GM23338 (cell line): ENCODE results near the gene SPINDOC. TPM values are rescaled to one million over a fixed set of nuclear protein-coding genes. Genes with fewer than 3 reads are reported as not detected.

Source experiments
- ATAC-seq: fragments of 200-7000 bp; cut with Tn5 transposase; 3 replicates; pipeline ENCODE4 v1.9.1; 2020
- DNase-seq: peaks from one replicate; pipeline ENCODE4 v3.0.0-alpha.2; 2015; ENCODE audit warnings: low spot score
- H2AFZ ChIP-seq: fragments of 200-600 bp; sonication (generic); 2 replicates; pipeline ENCODE4 v1.8.0; 2016; ENCODE audit warnings: antibody characterized with exemption, mild to moderate bottlenecking, moderate library complexity
- H3F3A ChIP-seq: fragments of 200-600 bp; sonication (generic); replicated peaks from 2 replicates; pipeline ENCODE4 v1.8.0; 2017; ENCODE audit warnings: antibody characterized with exemption, mixed run types, low read depth
- H3K27ac ChIP-seq: fragments of 200-600 bp; sonication (generic); 2 replicates; pipeline ENCODE4 v1.6.1; 2016; ENCODE audit warnings: low read depth
- H3K27me3 ChIP-seq: fragments of 200-600 bp; sonication (generic); 2 replicates; pipeline ENCODE4 v1.8.0; 2016; ENCODE audit warnings: mild to moderate bottlenecking, mixed run types, moderate library complexity; ENCODE audit not compliant: insufficient read depth
- H3K36me3 ChIP-seq: fragments of 200-600 bp; sonication (generic); 2 replicates; pipeline ENCODE4 v1.8.0; 2016; ENCODE audit warnings: mild to moderate bottlenecking; ENCODE audit not compliant: insufficient read depth
- H3K4me1 ChIP-seq: fragments of 200-600 bp; sonication (generic); 2 replicates; pipeline ENCODE4 v1.8.0; 2016; ENCODE audit warnings: mild to moderate bottlenecking, moderate library complexity; ENCODE audit not compliant: insufficient read depth
- H3K4me2 ChIP-seq: fragments of 200-600 bp; sonication (generic); 2 replicates; pipeline ENCODE4 v1.7.1; 2017; ENCODE audit warnings: mixed run types
- H3K4me3 ChIP-seq: fragments of 200-600 bp; sonication (generic); 2 replicates; pipeline ENCODE4 v1.6.1; 2016; ENCODE audit warnings: mixed run types
- H3K79me2 ChIP-seq: fragments of 200-600 bp; sonication (generic); replicated peaks from 2 replicates; pipeline ENCODE4 v1.8.0; 2017; ENCODE audit warnings: mild to moderate bottlenecking; ENCODE audit not compliant: insufficient read depth
- H3K9me2 ChIP-seq: fragments of 200-600 bp; sonication (generic); 2 replicates; pipeline ENCODE4 v1.8.0; 2017; ENCODE audit not compliant: insufficient read depth
- H4K20me1 ChIP-seq: fragments of 200-600 bp; sonication (generic); replicated peaks from 2 replicates; pipeline ENCODE4 v1.8.0; 2017; ENCODE audit warnings: mild to moderate bottlenecking; ENCODE audit not compliant: insufficient read depth
- H3K27ac Mint-ChIP-seq: 2 replicates; pipeline ENCODE4 v1.8.0; 2020; ENCODE audit warnings: inconsistent platforms, mild to moderate bottlenecking, moderate library complexity, mixed read lengths
- H3K27me3 Mint-ChIP-seq: 3 replicates; pipeline ENCODE4 v1.8.0; 2022; ENCODE audit warnings: low read depth, mild to moderate bottlenecking, moderate library complexity, mixed read lengths, inconsistent platforms; ENCODE audit not compliant: insufficient read depth, poor library complexity
- H3K36me3 Mint-ChIP-seq: 3 replicates; pipeline ENCODE4 v1.8.0; 2021; ENCODE audit warnings: low read depth, mild to moderate bottlenecking, inconsistent platforms, moderate library complexity, mixed read lengths
- H3K4me1 Mint-ChIP-seq: 3 replicates; pipeline ENCODE4 v1.8.0; 2020; ENCODE audit warnings: mild to moderate bottlenecking, inconsistent platforms, mixed read lengths
- H3K4me3 Mint-ChIP-seq: 3 replicates; pipeline ENCODE4 v1.8.0; 2021; ENCODE audit warnings: moderate library complexity, mild to moderate bottlenecking, inconsistent platforms, mixed read lengths
- H3K9me3 Mint-ChIP-seq: 3 replicates; pipeline ENCODE4 v1.8.0; 2020; ENCODE audit warnings: moderate library complexity, mild to moderate bottlenecking, inconsistent platforms, mixed read lengths
- CREB1 ChIP-seq: fragments of 250-450 bp; sonication (Bioruptor Pico); IDR thresholded peaks from 2 replicates; pipeline ENCODE4 v1.5.0; 2020; ENCODE audit warnings: low read depth, mild to moderate bottlenecking, moderate library complexity
- CTCF ChIP-seq, 2 experiments: fragments of 200-600 bp in 1 of 2; sonication (generic) in 1 of 2; conservative IDR thresholded peaks; 2 replicates each; pipeline versions ENCODE4 v1.5.1 to v1.6.1; 2016 to 2017; ENCODE audit warnings: antibody characterized with exemption in 2 of 2, low read depth in 2 of 2, mild to moderate bottlenecking in 2 of 2, moderate library complexity in 1 of 2
- ETS1 ChIP-seq: IDR thresholded peaks from 2 replicates; pipeline ENCODE4 v1.6.1; 2016; ENCODE audit warnings: antibody characterized with exemption
- NANOG ChIP-seq: IDR thresholded peaks from 2 replicates; pipeline ENCODE4 v1.6.1; 2016; ENCODE audit warnings: antibody characterized with exemption, borderline replicate concordance
- REST ChIP-seq: IDR thresholded peaks from one replicate; pipeline ENCODE4 v1.6.1; 2018; ENCODE audit warnings: antibody characterized with exemption; ENCODE audit not compliant: unreplicated experiment
- ZNF114 ChIP-seq: fragments of 250-450 bp; sonication (Bioruptor Pico); IDR thresholded peaks from 2 replicates; pipeline ENCODE4 v1.5.0; 2020; ENCODE audit warnings: mild to moderate bottlenecking, moderate library complexity
- ZNF331 ChIP-seq: fragments of 250-450 bp; sonication (Bioruptor Pico); IDR thresholded peaks from 2 replicates; pipeline ENCODE4 v1.5.0; 2020; ENCODE audit warnings: low read depth, mild to moderate bottlenecking, moderate library complexity
- ZNF462 ChIP-seq: fragments of 250-450 bp; sonication (Bioruptor Pico); IDR thresholded peaks from 2 replicates; pipeline ENCODE4 v1.5.0; 2020; ENCODE audit warnings: mild to moderate bottlenecking, moderate library complexity
- polyA plus RNA-seq: library from polyadenylated mRNA; unstranded; fragments of >200 nt; fragmentation: Nextera tagmentation; extraction: Ambion mirVana; gene quantifications from 2 replicates; pipeline ENCODE4 v1.2.1, GENCODE V29; 2016
- total RNA-seq: library from RNA; depleted of rRNA; stranded (reverse); fragments of >200 nt; shearing (Covaris generic); gene quantifications from 2 replicates; pipeline ENCODE4 v1.2.3, GENCODE V29; 2014

The SPINDOC gene
- total and polyA plus RNA-seq, 2 experiments from 2014 or later: 9.4 to 84.7 TPM

- DNase-seq (no peak), ATAC-seq (no peak)
- Histone ChIP-seq H3K27me3 (no peaks in the 10 kb centered on the region), H3K4me3 (no peak overlapping the region), H3F3A (0 out of 2 replicates have a peak, but pooled peaks cover 4% of the 10 kb centered on the region), H3K27ac (no peak overlapping the region), H3K36me3 (no peaks in the 10 kb centered on the region), H4K20me1 (peaks cover 50% of the 10 kb centered on the region), H3K9me2 (no peaks in the 10 kb centered on the region), H2AFZ (no peak overlapping the region), H3K79me2 (peaks cover 99% of the 10 kb centered on the region), H3K4me2 (no peak overlapping the region), H3K4me1 (peaks cover 28% of the 10 kb centered on the region)
- no peak overlapping the region for H3K4me3 Mint-ChIP-seq
- H3K27ac Mint-ChIP-seq: 0 out of 2 replicates have a peak overlapping the region, but pooled peaks have one; percentile 45
- no peak for TF ChIP-seq NANOG
- no peak for TF ChIP-seq CTCF (conservative IDR thresholded peaks at IDR 0.05; ENCODE audit: low read depth in 2 of 2)
- TF ChIP-seq ZNF462 (CRISPR knock-in tag): no peak
- no peak for TF ChIP-seq CREB1
- TF ChIP-seq ZNF331 (CRISPR knock-in tag): no peak
- TF ChIP-seq REST: no peak
- TF ChIP-seq ZNF114 (CRISPR knock-in tag): no peak
- TF ChIP-seq ETS1: no peak
- H3K27me3 Mint-ChIP-seq: peaks cover 5% of the 10 kb centered on the region
- no peaks in the 10 kb centered on the region for H3K9me3 Mint-ChIP-seq
- H3K36me3 Mint-ChIP-seq: peaks cover 22% of the 10 kb centered on the region; the same call in 2 of the 3 replicates
- H3K4me1 Mint-ChIP-seq: peaks cover 43% of the 10 kb centered on the region
These were observed 36.4 kb downstream of the SPINDOC start for GRCh38 chr11:63849691-63850090.
